ENCODE data around the gene BOD1. TPM values are rescaled to one million over a fixed set of nuclear protein-coding genes. Genes with fewer than 3 reads are reported as not detected.

BOD1 gene
- total and polyA plus RNA-seq, 7 donors, result 57.0 to 295 (median 120) TPM

DNA sequence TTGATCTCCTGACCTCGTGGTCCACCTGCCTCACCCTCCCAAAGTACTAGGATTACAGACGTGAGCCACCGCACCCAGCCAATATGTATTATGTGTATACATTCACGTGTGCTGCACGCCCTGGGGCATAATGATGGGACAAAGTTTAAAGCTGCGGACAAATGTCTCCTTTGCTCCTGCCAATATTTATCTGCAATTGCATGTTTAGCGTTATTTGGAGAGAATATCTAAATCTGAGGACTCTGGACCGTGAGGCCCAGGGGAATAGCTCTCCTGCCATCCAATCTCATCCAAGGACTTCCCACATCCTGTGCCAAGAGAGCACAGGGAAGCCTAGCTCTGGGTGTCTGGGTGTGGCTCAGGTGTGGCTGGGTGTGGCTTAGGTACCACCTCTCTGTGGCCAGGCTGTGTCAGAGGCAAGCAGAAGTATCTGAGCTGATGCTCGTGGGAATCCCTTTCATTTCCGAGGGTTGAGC is 6.9 kb upstream of the BOD1 start:
- Histone ChIP-seq H3K36me3 (ENCODE audit: insufficient read depth in 1 of 2, low read depth in 1 of 2) (no peaks in the 10 kb centered on the region), H3K4me3 (no peak overlapping the region), H3K27ac (no peak overlapping the region), H3K9me3 (no peaks in the 10 kb centered on the region), H3K27me3 (ENCODE audit: insufficient read depth in 3 of 3, low read length in 2 of 3) (no peaks in the 10 kb centered on the region), H3K4me1 (peaks cover 26% of the 10 kb centered on the region)
- ATAC-seq (no peak), DNase-seq (no peak)
- 88 to 92% (median 89%) methylated on average over 10 of the region's 10 CpGs for whole genome bisulfite sequencing, 3 donors
- intact Hi-C loops (cut with DNase I), result no loop called here
- TF ChIP-seq, protein P1, sequence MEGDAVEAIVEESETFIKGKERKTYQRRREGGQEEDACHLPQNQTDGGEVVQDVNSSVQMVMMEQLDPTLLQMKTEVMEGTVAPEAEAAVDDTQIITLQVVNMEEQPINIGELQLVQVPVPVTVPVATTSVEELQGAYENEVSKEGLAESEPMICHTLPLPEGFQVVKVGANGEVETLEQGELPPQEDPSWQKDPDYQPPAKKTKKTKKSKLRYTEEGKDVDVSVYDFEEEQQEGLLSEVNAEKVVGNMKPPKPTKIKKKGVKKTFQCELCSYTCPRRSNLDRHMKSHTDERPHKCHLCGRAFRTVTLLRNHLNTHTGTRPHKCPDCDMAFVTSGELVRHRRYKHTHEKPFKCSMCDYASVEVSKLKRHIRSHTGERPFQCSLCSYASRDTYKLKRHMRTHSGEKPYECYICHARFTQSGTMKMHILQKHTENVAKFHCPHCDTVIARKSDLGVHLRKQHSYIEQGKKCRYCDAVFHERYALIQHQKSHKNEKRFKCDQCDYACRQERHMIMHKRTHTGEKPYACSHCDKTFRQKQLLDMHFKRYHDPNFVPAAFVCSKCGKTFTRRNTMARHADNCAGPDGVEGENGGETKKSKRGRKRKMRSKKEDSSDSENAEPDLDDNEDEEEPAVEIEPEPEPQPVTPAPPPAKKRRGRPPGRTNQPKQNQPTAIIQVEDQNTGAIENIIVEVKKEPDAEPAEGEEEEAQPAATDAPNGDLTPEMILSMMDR (IDR thresholded peaks at IDR 0.05), result no peak

DNA sequence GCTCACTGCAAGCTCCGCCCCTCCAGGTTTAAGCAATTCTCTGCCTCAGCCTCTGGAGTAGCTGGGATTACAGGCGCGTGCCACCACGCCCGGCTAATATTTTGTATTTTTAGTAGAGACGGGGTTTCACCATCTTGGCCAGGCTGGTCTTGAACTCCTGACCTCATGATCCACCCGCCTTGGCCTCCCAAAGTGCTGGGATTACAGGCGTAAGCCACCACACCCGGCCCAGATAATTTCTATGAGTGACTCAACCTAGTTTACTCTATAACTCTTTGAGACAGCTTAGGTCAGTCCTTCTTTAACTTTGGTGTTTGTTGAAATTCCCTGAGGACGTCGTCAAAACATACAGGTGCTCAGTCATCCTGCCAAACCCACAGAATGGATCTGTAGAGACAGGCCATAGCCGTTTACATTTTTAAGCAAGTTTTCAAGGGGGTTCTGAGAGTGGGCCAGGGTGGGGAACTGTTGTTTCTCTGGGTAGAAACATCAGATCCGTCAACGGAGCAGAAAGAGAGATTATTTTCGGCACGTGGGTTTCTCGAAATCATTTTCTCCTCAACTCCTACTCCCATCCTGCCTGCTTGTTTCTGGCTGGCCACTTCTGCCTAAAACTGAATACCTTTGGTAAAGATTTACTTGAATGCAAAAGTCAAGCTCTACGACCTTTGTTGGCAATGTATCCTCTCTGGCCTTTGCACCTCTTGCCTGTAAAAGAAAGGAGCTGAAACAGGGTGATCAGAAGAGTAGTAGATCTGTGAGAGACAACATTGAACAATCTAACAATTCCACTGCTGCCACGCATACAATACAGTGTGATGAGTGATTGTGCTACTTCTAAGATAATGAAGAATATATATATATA is 6.0 kb upstream of the BOD1 start:
- Histone ChIP-seq H3K9me3 (no peaks in the 10 kb centered on the region), H3K27me3 (ENCODE audit: insufficient read depth in 3 of 3, low read length in 2 of 3) (no peaks in the 10 kb centered on the region), H3K4me3 (no peak overlapping the region), H3K27ac (no peak overlapping the region), H3K4me1 (peaks cover 24% of the 10 kb centered on the region), H3K36me3 (ENCODE audit: insufficient read depth in 1 of 2, low read depth in 1 of 2) (no peaks in the 10 kb centered on the region)
- DNase-seq, result no peak
- intact Hi-C loops (cut with DNase I), result no loop called here
- ATAC-seq, result no peak
- TF ChIP-seq, protein P1 (IDR thresholded peaks at IDR 0.05), result no peak
- WGBS, 3 donors, result 84 to 89% (median 86%) methylated on average over 18 to 19 of the region's 19 CpGs

DNA sequence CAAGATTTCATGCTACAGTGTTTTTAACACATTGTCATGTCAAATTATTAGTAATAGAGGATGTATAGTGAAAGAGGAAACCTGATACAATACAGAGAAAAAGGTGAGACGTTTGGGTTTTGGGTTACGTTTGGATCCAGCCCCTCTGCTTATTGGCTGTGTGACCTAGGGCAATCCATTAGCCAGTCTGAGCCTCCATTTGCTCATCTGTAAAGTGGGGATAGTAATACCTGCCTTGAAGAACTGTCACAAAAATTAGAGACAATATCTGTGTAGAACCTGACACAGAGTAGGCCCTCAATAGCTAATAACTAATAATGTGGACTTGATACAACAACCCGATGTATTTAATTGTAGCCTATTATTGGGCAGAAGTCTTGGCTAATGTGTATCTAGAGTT is 4.3 kb upstream of the BOD1 start:
- no peak for ATAC-seq
- 68 to 76% (median 70%) methylated on average over 3 of the region's 3 CpGs for WGBS, 3 donors
- H3K4me3 ChIP-seq, result no peak overlapping the region
- no peaks in the 10 kb centered on the region for H3K36me3 ChIP-seq (ENCODE audit: insufficient read depth in 1 of 2, low read depth in 1 of 2)
- no peaks in the 10 kb centered on the region for H3K27me3 ChIP-seq (ENCODE audit: insufficient read depth in 3 of 3, low read length in 2 of 3)
- intact Hi-C loops (cut with DNase I), result no loop called here
- H3K4me1 ChIP-seq, result peaks cover 16% of the 10 kb centered on the region
- no peak overlapping the region for H3K27ac ChIP-seq
- H3K9me3 ChIP-seq, result no peaks in the 10 kb centered on the region
- DNase-seq, result no peak
- TF ChIP-seq, protein P1 (IDR thresholded peaks at IDR 0.05), result no peak

DNA sequence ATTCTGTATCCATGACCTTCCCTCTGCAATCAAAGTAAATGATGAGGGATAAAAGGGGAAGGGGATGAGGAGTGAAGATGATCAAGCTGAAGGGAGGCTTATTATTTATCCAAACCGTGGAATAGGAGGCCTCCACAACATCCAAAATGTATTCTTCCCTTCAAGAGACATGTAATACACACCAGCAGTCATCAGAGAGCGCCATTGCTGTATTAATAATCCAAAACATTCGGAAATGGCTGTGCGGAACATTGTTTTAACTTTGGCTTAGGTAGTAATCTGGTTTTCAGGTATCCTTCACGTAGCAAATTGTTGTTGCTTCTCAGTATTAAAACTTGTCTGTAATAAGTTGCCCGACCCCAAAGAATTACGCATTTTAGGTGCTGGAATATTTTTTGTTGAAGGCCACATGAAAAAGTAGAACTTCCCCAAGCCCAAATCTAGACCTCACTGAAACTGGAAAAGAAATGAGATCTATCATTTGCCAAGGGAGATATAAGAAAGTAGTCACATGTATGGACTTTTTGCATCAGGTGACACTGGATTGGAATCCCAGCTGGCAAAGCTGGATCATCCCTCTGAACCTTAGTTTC is 2.6 kb upstream of the BOD1 start:
- H3K4me3 ChIP-seq, result no peak overlapping the region

More for the DNA sequence above, 2.6 kb upstream of the BOD1 start:
- intact Hi-C loops (cut with DNase I), result loop anchor here (1.0 to 5.0 kb wide), 7 partner anchors 143 to 698 kb away; partner anchors contain the start of gene CPEB4 (in 1 of the 2)
- Histone ChIP-seq H3K27me3 (ENCODE audit: insufficient read depth in 3 of 3, low read length in 2 of 3) (no peaks in the 10 kb centered on the region), H3K9me3 (no peaks in the 10 kb centered on the region), H3K4me1 (peaks cover 23% of the 10 kb centered on the region), H3K27ac (no peak overlapping the region), H3K36me3 (ENCODE audit: insufficient read depth in 1 of 2, low read depth in 1 of 2) (no peaks in the 10 kb centered on the region)
- peak in 2 of 4 donors; percentile 29 to 37 for ATAC-seq
- no peak for DNase-seq
- 13 to 16% (median 16%) methylated on average over 7 of the region's 7 CpGs for WGBS, 3 donors
- TF ChIP-seq, protein P1 (IDR thresholded peaks at IDR 0.05), result peak; percentile 79

All from psoas muscle (tissue), 8 donors.